NCI-H460 (cell line): Measurements from ENCODE around the gene FAM174A. TPM values are rescaled to one million over a fixed set of nuclear protein-coding genes. Genes with fewer than 3 reads are reported as not detected.
A peak's percentile ranks its signal among the peaks of the same experiment; 100 is the strongest.
"Not testable (repeated sequence)": the region's sequence is repeated elsewhere in the genome, so short reads cannot be mapped to it uniquely, and the experiment has no call there.

Experiments used
- DNase-seq: peaks from one replicate; pipeline ENCODE4 v3.0.0-alpha.2; 2016; ENCODE audit warnings: low read depth; ENCODE audit errors: extremely low read depth
- total RNA-seq: library from RNA; depleted of rRNA; stranded (reverse); fragments of >200 nt; shearing (Covaris generic); gene quantifications from 2 replicates; pipeline ENCODE4 v1.2.3, GENCODE V29; 2014

Gene FAM174A
- total RNA-seq, 1 experiment from 2014 or later, result 24.3 TPM

DNA sequence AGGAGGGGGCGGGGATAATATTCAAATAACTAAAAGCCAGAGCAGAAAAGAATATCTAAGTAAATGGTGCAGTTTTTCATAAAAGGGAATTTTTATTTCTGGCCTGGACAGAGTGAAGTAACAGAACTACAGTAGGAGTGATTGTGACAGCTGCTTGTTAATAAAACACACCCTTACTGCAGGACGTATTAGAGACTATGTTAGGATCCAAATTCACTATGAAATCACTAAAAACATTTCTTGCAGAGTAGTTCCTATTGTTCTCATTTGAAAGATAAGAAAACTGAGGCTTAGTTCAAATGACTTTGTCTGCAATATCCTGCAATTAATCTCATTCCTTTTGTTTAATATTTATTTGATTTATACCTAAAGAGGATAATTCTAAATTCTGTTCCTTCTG lies 39.5 kb downstream of the FAM174A start:
- no peak for DNase-seq

DNA sequence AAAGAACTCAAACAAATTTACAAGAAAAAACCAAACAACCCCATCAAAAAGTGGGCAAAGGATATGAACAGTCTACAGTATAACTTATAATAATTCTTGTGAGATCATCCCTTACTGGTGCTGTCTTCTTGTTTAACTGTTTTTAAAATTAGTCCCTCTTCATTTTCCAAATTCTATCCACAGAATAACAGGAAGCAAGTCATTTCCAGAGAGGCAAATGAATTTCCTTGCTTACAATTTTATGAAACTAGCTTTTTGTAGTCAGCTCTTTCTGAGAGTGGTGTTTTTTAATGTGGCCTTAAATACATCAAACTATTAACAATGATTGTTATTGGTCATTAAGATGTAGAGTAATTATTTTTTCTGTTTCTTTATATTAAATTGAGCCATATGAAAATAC lies 40.6 kb downstream of the FAM174A start:
- DNase-seq, result no peak

DNA sequence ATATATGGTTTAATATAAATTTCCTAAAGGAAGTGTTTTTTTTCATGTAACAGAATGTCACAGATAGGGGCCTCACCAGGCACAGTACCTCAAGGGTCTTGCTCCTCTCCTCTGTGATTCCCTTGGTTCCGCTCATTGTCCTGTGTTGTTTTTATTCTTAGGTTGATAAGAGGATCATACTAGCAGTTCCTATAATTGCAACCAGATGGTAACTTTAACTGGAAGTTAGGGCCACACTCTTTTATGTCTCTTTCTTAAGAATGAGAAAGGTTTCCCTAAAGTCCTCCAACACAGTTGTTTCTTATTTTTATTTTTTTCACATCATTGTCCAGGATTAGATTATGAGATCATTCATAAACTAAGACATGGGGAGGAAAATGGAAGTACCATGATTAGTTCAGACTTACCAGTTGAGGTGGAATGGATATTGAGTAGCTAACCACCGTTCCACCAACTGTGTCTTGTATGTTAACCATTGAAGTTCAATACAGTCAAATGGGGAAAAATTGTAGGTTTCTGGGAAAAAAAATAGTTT lies 41.1 kb downstream of the FAM174A start:
- no peak for DNase-seq

DNA sequence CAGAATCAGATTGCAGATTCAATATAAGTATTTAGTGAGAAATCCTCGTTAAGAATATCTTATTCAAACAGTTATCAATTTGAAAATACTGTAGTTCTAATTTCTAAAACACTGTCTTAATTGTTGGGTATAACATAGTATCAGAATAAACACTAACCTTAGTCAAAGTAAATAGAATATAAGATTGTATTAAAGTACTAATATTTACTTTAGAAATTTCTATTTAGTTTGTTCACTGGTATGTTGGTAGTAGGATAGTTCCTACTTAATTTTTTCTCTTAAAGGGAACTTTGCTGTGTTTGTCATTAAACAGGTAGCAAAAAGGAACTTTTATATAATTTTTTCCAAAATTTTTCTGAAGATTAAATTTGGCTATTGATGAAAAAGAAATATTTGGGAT lies 42.3 kb downstream of the FAM174A start:
- DNase-seq, result no peak

DNA sequence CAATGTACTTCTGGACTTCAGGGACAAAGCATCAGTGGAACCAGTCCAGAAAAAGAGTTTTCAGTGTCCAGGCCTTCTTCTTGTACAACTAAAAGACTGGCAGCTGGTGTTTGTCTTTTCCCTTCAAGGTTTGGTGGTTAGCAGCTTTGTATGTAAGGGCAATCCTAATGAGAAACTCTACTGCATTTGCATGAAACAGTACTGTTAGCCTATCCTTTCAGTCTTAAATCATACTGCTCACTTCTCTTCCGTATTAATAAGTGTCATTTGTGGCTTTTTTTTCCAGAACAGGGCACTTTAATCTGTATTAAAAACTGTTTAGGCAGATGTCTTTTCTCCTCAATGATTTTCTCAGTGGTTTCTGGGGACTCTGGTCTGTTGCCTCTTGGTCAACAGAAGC lies 48.9 kb downstream of the FAM174A start:
- no peak for DNase-seq

DNA sequence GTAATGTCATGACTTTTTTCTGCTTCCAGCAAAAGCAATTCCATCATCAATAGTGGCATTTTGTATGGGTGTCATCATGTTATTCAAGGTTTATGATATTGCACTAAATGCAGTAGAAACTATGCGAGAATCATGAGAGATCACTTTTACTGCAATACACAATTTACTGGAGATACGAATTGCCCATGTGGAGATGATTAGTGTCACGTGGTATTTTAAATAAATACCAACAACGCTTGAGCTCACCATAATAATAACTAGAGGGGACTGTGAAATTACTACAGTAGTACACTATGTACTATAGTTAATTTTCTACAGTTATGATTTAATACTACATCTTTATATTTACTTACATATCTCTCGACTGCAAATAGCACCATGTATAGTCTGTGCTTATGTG lies 49.7 kb downstream of the FAM174A start:
- DNase-seq, result no peak

DNA sequence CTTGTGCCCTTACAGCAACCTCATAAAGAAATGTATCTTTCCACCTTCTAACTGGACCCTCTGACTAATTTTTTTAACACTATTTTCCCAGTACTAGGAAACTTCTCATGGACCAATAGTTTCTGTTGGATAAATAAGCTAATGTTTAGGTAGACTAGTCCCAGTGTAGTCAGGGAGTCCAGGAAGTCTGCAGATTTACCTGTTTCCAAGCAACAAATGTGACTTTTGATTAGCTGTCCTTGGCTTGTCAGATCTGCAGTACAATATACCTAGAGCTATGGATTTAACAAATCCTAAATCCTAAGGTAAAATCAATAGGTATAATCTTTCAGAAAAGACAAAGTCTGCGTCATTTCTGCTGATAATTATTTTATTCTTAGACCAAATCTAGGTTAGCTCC lies 55.7 kb downstream of the FAM174A start:
- no peak for DNase-seq

DNA sequence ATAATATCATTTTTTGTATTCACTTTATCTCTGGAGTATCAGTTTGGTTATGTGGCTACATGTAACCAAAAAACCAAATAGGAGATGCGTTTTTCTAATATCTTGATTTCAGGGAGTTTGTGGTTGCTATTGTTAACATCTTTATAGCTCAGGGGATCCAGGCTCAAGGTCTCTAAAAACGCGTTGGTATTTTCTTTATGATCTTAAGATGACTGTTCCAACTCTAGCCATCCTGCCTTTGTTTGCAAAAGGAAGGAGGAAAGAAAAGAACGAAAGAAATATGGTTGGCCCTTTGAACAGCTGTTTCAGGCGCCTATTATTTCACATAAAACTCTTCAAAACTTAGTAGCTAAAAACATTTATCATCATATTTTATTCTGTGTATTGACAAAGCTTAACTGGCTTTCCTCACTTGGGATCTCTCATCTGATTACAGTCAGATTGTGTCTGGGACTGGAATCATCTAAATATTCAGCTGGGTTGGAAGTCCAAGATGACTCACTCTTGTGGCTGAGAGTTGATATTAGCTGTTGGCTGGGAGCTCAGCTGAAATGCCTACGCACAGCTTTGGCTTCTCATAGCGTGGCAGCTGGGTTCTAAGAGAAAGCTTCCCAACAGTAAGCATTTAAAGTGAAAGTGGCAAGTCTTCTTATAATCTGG lies 60.1 kb downstream of the FAM174A start:
- DNase-seq, result no peak

DNA sequence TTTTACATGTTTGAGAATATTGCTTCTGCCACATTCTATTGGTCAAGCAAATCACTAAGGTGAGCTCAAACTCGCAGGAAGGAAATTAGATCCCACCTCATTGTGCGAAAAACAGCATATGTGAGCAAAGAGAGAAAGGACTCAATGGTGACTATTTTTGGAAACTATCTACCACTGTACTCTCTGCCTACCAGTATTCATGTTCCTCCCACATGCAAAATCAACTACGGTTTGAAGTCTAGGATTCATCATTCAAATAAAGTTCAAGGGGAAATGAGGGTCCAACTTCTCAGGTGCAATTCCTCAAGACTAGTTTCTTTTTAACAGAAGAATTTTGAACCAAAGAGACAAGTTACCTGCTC lies 60.6 kb downstream of the FAM174A start:
- no peak for DNase-seq

DNA sequence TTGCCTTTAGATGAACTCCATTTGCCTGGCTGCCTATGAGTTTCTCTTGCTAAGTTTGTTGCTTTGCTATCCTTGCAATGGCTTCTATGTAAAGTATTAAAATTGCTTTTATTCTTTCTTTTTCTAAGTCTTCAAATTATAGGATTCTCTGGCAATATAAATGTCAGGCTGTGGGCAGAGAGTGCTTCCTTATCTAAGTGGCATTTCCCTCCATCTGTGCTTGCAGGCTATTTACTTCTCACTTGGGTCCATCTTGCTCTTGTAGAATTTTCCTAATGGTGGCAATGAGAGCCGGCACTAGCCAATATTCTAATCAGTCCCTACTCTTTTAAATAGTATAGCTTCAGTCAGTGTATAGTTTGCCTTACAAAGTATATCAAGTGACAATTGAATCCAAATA lies 63.3 kb downstream of the FAM174A start:
- DNase-seq, result no peak

DNA sequence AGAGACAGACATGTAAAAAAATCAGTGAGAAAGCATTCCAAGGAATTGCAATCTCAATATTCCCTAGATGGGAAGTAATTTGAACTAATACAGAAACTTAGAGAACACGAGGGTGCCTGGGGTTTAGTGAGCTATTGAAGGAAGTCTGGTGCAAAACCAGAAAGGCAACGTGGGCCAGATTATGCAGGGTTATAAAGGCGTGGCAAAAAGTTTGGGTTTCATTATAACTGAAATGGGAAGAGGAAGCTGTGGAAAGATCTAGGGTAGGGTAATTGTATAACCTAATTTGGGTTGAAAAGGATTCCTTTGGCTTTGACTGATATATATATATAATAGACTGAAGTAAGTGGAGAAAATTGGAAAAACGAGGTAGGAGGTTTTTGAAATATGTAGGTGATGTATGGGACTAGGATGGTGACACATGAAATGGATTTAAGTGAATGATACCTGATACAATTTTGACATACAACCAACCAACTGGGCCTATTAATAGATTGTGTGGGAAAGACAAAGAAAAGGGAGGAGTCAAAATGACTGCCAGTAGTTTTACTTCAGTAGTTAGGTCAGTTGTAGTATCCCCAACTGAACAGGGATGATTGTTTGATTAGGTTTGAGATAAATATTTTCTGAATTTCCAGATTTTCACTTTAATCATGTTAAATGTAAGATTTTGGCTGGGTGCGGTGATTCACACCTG lies 65.3 kb downstream of the FAM174A start:
- DNase-seq, result no peak

DNA sequence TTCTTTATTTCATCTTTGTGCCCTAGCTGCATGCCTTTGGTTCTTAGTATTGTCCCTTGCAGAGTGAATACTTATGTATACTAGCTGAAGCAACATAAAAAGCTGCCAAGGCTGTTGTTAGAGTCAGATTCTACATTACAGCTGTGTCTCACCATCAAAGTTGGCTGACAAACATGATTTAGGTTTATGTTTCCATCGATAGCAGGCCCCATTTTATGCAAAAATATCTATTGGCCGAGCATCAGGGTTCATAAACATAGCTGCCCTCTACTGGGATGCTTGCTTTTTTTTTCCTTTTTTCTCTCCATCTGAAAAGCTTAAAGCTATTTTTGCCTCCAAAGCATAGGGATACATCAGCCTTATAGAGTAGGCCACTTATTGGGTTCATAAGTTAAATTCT lies 68.0 kb downstream of the FAM174A start:
- no peak for DNase-seq

DNA sequence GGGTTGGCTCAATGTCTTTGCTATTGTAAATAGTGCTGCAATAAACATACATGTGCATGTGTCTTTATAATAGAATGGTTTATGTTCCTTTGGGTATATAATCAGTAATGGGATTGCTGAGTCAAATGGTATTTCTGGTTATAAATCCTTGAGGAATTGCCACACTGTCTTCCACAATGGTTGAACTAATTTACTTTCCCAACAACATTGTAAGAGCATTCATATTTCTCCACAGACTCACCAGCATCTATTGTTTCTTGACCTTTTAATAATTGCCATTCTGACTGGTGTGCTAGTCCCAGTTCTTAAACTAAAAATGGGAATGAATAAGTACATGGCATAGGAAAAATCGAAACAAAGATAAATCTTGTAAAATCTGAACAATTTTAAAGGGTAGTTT lies 68.8 kb downstream of the FAM174A start:
- DNase-seq, result not testable (repeated sequence)

DNA sequence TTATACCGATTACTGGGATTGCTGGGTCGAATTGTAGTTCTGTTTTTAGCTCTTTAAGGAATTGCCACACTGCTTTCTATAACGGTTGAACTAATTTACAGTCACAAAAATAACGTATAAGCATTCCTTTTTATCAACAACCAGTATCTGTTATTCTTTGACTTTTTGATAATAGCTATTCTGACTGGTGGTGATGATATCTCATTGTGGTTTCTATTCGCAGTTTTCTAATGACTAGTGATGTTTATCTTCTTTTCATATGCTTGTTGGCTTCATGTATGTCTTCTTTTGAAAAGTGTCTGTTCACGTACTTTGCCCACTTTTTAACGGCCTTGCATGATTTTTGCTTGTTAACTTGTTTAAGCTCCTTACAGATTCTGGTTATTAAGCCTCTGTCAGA lies 74.4 kb downstream of the FAM174A start:
- DNase-seq, result no peak

DNA sequence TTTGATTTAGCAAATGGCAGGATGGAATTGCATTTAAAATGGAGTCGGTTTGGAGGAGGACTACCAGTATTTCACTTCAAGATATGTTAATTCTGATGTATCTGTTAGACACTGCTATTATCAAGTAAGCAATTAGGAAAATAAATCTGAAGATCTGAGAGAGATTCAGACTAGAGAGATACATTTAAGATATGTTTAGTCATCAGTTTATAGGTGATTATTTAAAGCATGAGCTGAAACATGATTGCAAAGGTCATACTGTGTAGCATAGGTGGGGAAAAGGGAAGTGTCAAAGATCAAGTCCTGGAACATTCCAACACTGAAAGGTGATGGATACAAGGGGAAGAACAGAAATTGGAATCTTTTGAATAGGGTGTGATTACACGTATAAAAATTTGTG lies 79.1 kb downstream of the FAM174A start:
- DNase-seq, result no peak

DNA sequence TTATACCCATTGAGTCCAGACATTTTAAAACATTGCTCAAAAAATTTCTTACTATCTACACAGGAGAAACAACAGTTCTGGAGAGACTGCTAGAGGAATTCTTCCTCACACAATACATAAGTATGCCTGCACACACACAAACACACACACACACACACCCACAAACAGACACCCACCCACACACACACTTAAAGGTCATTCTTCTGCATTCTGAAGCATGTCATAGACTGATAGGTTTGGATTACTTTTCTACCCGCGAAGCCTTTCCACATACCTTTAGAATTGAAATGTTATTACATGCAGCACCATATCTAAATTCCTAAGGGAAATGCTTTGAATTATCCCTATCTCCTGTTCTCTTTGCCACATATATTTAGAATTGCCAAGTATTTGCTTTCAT lies 80.2 kb downstream of the FAM174A start:
- DNase-seq, result no peak

DNA sequence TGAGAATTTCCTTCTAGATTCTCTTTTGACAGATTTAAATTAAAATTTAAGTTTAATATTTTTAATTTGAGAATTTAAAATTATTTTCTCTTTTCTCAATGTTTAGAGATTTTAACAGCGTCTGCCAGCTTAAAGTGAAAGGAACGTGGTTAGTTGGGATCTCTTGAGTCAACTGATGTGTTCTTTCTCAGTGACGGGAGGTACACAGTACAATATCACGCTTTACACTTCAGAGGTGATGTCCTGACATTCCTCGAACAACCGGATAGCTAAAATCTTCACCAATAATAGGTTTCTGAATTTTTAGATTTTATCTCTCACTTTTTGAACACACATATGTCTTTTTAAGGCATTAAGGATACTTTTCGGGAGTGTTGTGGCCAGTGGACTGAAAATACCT lies 81.1 kb downstream of the FAM174A start:
- no peak for DNase-seq

DNA sequence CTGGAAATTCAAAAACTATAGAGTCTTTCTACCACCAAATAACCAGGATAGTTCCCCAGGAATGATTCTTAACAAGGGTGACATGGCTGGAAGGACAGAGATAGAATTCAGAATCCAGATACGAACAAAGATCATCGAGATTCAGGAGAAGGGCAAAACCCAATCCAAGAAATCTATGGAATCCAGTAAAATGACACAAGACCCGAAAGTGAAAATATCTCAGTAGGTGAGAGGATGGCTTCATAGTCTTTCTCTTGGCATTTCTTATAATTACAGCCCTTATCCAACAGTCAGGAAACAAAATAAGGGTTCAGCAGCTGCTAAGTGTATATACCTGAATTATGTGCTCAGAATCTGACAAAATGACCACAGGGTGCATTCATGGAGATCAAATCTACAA lies 81.8 kb downstream of the FAM174A start:
- no peak for DNase-seq

DNA sequence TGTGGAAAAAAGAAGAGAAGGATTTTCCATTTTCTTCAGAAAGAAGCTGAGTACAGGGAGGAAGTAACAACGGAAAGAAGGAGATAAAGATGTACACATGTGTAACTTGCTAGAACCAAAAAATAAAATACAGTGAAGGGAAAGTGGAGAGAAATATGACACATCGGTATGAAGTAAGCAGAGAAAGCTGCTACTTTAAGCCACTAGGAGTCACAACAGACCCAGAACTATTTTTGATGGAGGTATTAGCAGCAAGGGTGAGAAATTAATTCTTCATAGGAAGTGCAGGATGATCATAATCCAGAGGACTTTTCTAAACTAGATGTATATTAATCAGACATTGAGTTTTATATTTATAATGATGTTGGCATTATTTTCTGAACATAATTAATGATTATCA lies 88.5 kb downstream of the FAM174A start:
- DNase-seq, result peak; percentile 23

DNA sequence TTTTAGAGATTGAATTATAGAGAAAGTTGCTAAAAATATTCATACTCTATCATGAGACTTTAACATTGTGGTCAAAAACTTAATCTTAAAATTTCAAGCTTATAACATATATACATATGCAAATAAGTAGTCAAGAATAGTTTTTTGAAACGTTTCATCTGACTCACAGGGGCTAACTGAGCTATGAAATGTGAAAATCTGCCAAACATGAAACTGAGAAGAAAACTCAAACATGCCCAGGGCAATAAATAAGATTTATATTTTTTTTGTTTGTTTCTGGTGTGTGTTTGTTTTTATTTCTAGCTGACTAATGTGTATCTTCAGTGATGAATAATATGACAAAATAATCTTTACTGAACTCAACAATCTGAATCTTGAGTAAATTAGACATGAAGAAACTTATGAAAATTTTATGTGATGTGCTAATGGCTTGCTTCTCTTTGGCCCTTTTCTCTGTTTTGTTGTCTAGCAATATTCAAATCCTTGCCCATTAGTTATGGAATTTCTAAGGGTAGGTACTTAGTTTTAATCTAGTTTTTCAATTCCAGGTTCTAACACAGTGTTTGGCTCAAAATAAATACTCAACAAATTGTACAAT lies 99.9 kb downstream of the FAM174A start:
- peak; percentile 2 for DNase-seq
